GM13977 (cell line): ENCODE results near the gene PSME3IP1.

Source experiments
- DNase-seq: peaks from one replicate; pipeline ENCODE4 v3.0.0; 2012; ENCODE audit warnings: low spot score
- in situ Hi-C: fragments of 300-500 bp; cut with MboI; formaldehyde crosslinking; loops from one replicate; pipeline ENCODE4 v1.12.0; 2022; ENCODE audit warnings: low sequenced_read_pairs, low pct_unique_long_range_greater_than_20kb, mixed read lengths, inconsistent platforms; ENCODE audit not compliant: unreplicated experiment
- TF ChIP-seq, protein P1 (sequence below): IDR thresholded peaks from 2 replicates; pipeline ENCODE4 v1.5.1; 2012; ENCODE audit warnings: mild to moderate bottlenecking, control low read depth; ENCODE audit not compliant: insufficient read depth; ENCODE audit errors: extremely low read depth, missing control alignments

PSME3IP1 gene

DNA sequence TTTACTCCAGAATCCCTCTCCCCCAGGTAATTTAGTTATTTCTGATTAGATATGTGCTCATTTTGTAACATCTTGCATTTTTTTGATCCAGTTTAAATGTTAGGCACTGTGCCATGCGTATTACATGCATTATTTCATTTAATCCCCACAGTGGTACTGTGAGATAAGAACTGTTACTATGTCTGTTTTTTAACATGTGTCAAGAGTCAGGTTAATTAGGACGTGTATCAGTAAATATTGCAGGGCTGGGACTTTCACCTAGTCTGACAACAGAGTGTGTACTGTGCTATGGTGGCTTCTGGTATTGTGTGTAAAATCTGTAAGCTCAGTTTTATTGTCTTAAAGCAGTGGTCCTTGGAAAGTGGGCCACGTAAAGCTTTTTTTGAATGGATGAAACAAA is 10.9 kb upstream of the PSME3IP1 start:
- TF ChIP-seq, protein P1, sequence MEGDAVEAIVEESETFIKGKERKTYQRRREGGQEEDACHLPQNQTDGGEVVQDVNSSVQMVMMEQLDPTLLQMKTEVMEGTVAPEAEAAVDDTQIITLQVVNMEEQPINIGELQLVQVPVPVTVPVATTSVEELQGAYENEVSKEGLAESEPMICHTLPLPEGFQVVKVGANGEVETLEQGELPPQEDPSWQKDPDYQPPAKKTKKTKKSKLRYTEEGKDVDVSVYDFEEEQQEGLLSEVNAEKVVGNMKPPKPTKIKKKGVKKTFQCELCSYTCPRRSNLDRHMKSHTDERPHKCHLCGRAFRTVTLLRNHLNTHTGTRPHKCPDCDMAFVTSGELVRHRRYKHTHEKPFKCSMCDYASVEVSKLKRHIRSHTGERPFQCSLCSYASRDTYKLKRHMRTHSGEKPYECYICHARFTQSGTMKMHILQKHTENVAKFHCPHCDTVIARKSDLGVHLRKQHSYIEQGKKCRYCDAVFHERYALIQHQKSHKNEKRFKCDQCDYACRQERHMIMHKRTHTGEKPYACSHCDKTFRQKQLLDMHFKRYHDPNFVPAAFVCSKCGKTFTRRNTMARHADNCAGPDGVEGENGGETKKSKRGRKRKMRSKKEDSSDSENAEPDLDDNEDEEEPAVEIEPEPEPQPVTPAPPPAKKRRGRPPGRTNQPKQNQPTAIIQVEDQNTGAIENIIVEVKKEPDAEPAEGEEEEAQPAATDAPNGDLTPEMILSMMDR, result no peak
- DNase-seq, result no peak
- in situ Hi-C loops, result no loop called here

DNA sequence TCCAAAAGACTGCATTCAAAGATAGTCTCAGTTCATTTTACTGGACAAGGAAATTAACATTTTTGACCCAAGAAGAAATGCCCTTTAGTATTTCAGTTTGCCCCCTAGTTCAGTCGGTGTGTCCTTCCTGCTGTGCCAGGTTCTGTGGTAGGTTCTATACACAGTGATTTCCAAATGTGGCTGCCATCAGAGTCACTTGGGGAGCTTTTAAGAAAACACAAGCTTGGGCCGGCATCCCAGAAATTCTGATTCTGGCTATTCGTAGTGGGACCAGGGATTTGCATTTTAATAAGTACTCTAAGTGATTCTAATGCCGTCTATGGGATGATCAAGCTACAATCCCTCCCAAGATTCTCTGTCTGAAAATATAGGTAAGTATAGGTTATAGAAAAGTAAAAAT is 10.4 kb upstream of the PSME3IP1 start:
- in situ Hi-C loops, result no loop called here
- TF ChIP-seq, protein P1, result no peak
- no peak for DNase-seq

DNA sequence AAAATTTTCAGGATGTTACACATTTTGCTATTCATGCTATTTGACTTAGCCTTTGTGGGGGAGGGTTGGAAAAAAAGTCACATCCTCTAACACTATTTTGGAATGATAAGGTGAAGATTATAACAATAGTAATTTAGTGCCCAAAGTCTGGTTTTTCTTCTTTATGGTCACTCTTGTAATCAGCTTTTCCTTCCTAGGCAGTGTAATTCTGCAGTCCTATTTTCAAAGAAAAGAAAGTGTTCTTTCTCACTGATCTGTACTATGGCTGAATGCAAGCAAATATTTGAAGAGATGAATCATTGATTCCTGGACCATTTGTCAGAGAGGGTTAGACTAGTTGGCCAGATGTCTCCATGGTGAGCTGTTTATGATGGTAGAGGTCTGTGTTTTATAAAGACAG is 8.7 kb upstream of the PSME3IP1 start:
- TF ChIP-seq, protein P1, result no peak
- in situ Hi-C loops, result no loop called here
- no peak for DNase-seq

DNA sequence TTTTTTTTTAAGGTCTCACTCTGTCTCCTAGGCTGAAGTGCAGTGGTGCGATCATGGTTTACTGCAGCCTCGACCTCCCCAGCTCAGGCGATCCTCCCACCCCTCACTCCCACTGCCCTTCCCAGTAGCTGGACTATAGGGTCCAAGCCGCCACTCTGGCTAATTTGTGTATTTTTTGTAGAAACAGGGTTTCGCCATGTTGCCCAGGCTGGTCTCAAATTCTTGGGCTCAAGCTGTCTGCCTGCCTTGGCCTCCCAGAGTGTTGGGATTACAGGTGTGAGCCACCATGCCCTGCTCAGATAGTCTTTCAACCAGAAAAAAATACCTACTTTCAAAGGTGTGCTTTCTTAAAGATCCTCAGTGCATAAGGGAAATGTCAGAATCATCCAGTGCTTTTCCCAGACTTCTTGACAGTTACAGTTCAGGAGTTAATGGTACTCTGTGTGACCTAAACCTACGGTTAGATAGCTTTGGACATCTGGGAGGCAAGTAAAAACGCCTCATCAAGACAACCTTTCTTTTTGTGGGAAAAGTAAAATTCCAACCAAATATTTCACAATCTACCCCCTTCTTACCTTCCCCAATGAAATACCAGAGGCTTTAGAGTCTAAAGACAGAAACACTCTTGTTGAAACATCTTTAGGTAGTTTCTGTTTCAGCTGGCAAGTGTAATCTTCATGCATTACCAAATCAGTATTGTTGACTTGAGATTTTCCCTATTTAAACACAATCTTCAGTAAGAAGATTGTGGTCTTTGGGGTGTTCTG is 7.1 kb upstream of the PSME3IP1 start:
- peak; percentile 44 for DNase-seq
- TF ChIP-seq, protein P1, result no peak
- in situ Hi-C loops, result no loop called here

DNA sequence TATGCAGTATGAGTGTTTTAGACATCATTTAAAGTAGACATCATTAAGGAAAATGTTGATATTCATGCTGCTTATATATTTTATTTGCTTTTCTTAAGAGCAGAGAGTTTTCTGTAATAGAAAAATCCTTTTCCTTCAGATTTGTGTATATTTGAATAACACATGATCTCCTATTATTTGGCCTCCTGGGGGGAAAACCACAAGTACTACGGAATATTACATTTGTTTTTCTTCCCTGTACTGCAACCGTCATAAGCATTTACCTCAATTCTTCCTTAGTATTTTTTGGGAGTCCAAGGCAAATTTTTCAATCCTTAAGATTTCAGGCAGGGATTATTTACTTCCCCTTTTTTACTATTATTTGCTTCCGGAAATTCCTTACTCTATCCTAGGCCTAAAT is 6.3 kb upstream of the PSME3IP1 start:
- TF ChIP-seq, protein P1, result no peak
- no peak for DNase-seq
- in situ Hi-C loops, result no loop called here

DNA sequence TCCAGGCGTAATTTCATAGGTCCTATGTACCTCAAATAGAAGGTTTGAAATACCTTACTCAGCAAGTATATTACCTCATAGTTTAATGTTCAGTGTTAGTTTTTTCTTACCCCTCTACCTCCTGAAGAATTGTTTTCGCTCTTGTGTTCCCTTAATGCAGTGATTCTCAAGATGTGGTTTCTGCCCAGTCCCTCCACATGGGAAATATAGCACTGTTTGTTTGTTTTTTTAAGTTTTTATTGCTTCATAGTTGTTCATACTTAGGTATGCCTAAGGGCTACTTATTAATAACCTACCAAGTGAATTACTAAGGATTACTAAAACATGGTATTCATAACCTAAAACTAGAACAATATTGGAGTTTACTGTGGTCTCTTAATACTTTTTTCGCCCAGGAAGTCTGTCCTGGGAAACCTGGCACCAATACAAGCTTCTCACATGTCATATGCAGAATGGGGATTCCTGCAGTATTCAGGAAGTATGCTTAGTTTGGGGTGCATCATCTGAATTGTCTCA is 5.3 kb upstream of the PSME3IP1 start:
- TF ChIP-seq, protein P1, result no peak
- DNase-seq, result no peak
- in situ Hi-C loops, result no loop called here
